HCT116 (cell line): ENCODE data around the gene PSTPIP1. TPM values are rescaled to one million over a fixed set of nuclear protein-coding genes. Genes with fewer than 3 reads are reported as not detected.

Experiments used
- ATAC-seq: fragments of 200-7000 bp; cut with Tn5 transposase; 2 replicates; pipeline ENCODE4 v1.9.1; 2020; ENCODE audit warnings: mild to moderate bottlenecking, moderate library complexity
- BruUV-seq: library from RNA; stranded (reverse); fragments of 400-500 nt; replicated peaks from 2 replicates; lab custom pipeline; 2021; lab: Mats Ljungman, UMichigan
- CTCF ChIA-PET: fragments of 300-600 bp; sonication (Branson Sonifier 250); formaldehyde crosslinking; loops from one replicate; lab custom pipeline; 2021; ENCODE audit warnings: antibody characterized with exemption; lab: Charles Lee
- POLR2A ChIA-PET: fragments of 300-600, 350-600 bp; sonication (Branson Sonifier 250); formaldehyde crosslinking; loops from one replicate; lab custom pipeline; 2021; ENCODE audit warnings: antibody characterized with exemption; lab: Charles Lee
- RAD21 ChIA-PET, 2 experiments: fragments of 300-600 bp; sonication (Branson Sonifier 250); formaldehyde crosslinking; loops; one replicate each; lab custom pipeline; 2023; ENCODE audit warnings: low total read pairs in 2 of 2; ENCODE audit not compliant: uncharacterized antibody in 2 of 2, unreplicated experiment in 2 of 2, low non-redundant PET in 1 of 2; lab: Charles Lee
- DNase-seq: peaks from one replicate; pipeline ENCODE4 v3.0.0-alpha.2; 2010; ENCODE audit warnings: low read depth, low spot score
- H2AFZ ChIP-seq: fragments of 200-600 bp; shearing (Covaris generic), sonication (generic); 2 replicates; pipeline ENCODE4 v1.6.1; 2017; ENCODE audit warnings: low read depth, mixed run types, mixed read lengths, antibody characterized with exemption, low read length; ENCODE audit not compliant: poor library complexity, severe bottlenecking
- H3K27ac ChIP-seq: 2 replicates; pipeline ENCODE4 v1.5.1; 2012; ENCODE audit warnings: low read depth, low read length
- H3K27me3 ChIP-seq: fragments of 200-600 bp; sonication (generic); 2 replicates; pipeline ENCODE4 v1.6.1; 2016; ENCODE audit warnings: mixed run types, low read length, mixed read lengths; ENCODE audit not compliant: insufficient read depth
- H3K36me3 ChIP-seq, 2 experiments: fragments of 200-500 bp in 1 of 2; fragments of 200-600 bp in 1 of 2; sonication (Bioruptor generic) in 1 of 2; sonication (generic) in 1 of 2; 2 replicates each; pipeline versions ENCODE4 v1.5.1 to v1.6.1; 2014 to 2016; ENCODE audit warnings: low read length in 2 of 2, inconsistent platforms in 1 of 2, mixed read lengths in 1 of 2, mixed run types in 1 of 2; ENCODE audit not compliant: insufficient read depth in 2 of 2, control insufficient read depth in 1 of 2
- H3K4me1 ChIP-seq, 2 experiments: fragments of 200-600 bp in 1 of 2; sonication (generic) in 1 of 2; 2 replicates each; pipeline versions ENCODE4 v1.5.1 to v1.6.1; 2012 to 2017; ENCODE audit warnings: low read length in 2 of 2, inconsistent platforms in 1 of 2, mild to moderate bottlenecking in 1 of 2, mixed read lengths in 1 of 2, mixed run types in 1 of 2, moderate library complexity in 1 of 2; ENCODE audit not compliant: insufficient read depth in 2 of 2, control insufficient read depth in 1 of 2
- H3K4me2 ChIP-seq: fragments of 200-600 bp; sonication (generic); 2 replicates; pipeline ENCODE4 v1.6.1; 2017; ENCODE audit warnings: mixed run types, low read length, mixed read lengths
- H3K4me3 ChIP-seq, 2 experiments: fragments of 200-600 bp in 1 of 2; sonication (generic) in 1 of 2; replicated peaks in 1 of 2; 2 replicates each; pipeline ENCODE4 v1.5.1; 2011 to 2016; ENCODE audit warnings: low read length in 2 of 2, control low read depth in 1 of 2, low read depth in 1 of 2, mild to moderate bottlenecking in 1 of 2, mixed read lengths in 1 of 2, mixed run types in 1 of 2
- H3K79me2 ChIP-seq: fragments of 200-600 bp; sonication (generic); 2 replicates; pipeline ENCODE4 v1.6.1; 2017; ENCODE audit warnings: mild to moderate bottlenecking, mixed run types, low read length, moderate library complexity, mixed read lengths; ENCODE audit not compliant: insufficient read depth
- H3K9ac ChIP-seq: fragments of 200-600 bp; sonication (generic); 2 replicates; pipeline ENCODE4 v1.6.1; 2016; ENCODE audit warnings: low read length, mixed read lengths
- H3K9me2 ChIP-seq: fragments of 200-600 bp; sonication (generic), shearing (Covaris generic); 2 replicates; pipeline ENCODE4 v1.6.1; 2017; ENCODE audit warnings: mixed run types, mild to moderate bottlenecking, moderate library complexity; ENCODE audit not compliant: insufficient read depth
- H3K9me3 ChIP-seq, 2 experiments: fragments of 200-500 bp in 1 of 2; fragments of 200-600 bp in 1 of 2; sonication (Bioruptor generic) in 1 of 2; sonication (generic) in 1 of 2; 2 replicates each; pipeline ENCODE4 v1.6.1; 2014 to 2017; ENCODE audit warnings: low read length in 2 of 2, mixed read lengths in 2 of 2, inconsistent platforms in 1 of 2, low read depth in 1 of 2, mild to moderate bottlenecking in 1 of 2, mixed run types in 1 of 2, moderate library complexity in 1 of 2; ENCODE audit not compliant: control insufficient read depth in 1 of 2, insufficient read depth in 1 of 2
- H4K20me1 ChIP-seq: fragments of 200-600 bp; sonication (generic), shearing (Covaris generic); 2 replicates; pipeline ENCODE4 v1.6.1; 2017; ENCODE audit warnings: mixed run types, mild to moderate bottlenecking, moderate library complexity; ENCODE audit not compliant: insufficient read depth
- CEBPB ChIP-seq: IDR thresholded peaks from 2 replicates; pipeline ENCODE4 v1.6.1; 2012; ENCODE audit warnings: low read depth
- CTCF ChIP-seq, 3 experiments: fragments of 200-600 bp in 1 of 3; sonication (generic) in 1 of 3; IDR thresholded peaks in 2 of 3; conservative IDR thresholded peaks in 1 of 3; 2 replicates each; pipeline ENCODE4 v1.5.1; 2012 to 2017; ENCODE audit warnings: low read depth in 2 of 3, low read length in 2 of 3, antibody characterized with exemption in 1 of 3, borderline replicate concordance in 1 of 3, control low read depth in 1 of 3, mild to moderate bottlenecking in 1 of 3, mixed read lengths in 1 of 3, mixed run types in 1 of 3, moderate library complexity in 1 of 3; ENCODE audit not compliant: insufficient read depth in 1 of 3
- EGR1 ChIP-seq: IDR thresholded peaks from 2 replicates; pipeline ENCODE4 v1.6.1; 2012; ENCODE audit warnings: low read depth
- EZH2 ChIP-seq: fragments of 200-600 bp; sonication (generic); IDR thresholded peaks from 2 replicates; pipeline ENCODE4 v1.6.1; 2017; ENCODE audit warnings: antibody characterized with exemption, mixed run types
- EZH2phosphoT487 ChIP-seq: fragments of 200-600 bp; IDR thresholded peaks from 2 replicates; pipeline ENCODE4 v1.6.1; 2018; ENCODE audit warnings: antibody characterized with exemption, borderline replicate concordance
- FOSL1 ChIP-seq: IDR thresholded peaks from 2 replicates; pipeline ENCODE4 v1.6.1; 2012; ENCODE audit warnings: low read depth
- JUND ChIP-seq: IDR thresholded peaks from 2 replicates; pipeline ENCODE4 v1.6.1; 2012
- POLR2A ChIP-seq: IDR thresholded peaks from 2 replicates; pipeline ENCODE4 v1.7.0; 2011; ENCODE audit warnings: borderline replicate concordance; ENCODE audit not compliant: insufficient read depth, insufficient read length; ENCODE audit errors: extremely low read depth
- POLR2AphosphoS5 ChIP-seq: IDR thresholded peaks from 2 replicates; pipeline ENCODE4 v1.6.1; 2011; ENCODE audit warnings: mild to moderate bottlenecking, low read depth, low read length, moderate library complexity
- RAD21 ChIP-seq: IDR thresholded peaks from 2 replicates; pipeline ENCODE4 v1.6.1; 2012; ENCODE audit warnings: low read depth, mild to moderate bottlenecking
- TCF7L2 ChIP-seq: IDR thresholded peaks from 2 replicates; pipeline ENCODE4 v1.7.0; 2011; ENCODE audit warnings: borderline replicate concordance, inconsistent platforms; ENCODE audit not compliant: insufficient read depth, insufficient read length; ENCODE audit errors: extremely low read depth
- ZFX ChIP-seq: fragments of 450-650 bp; IDR thresholded peaks from 2 replicates; pipeline ENCODE4 v1.6.1; 2017
- ZNF274 ChIP-seq: fragments of 200-500 bp; sonication (Bioruptor generic); IDR thresholded peaks from 2 replicates; pipeline ENCODE4 v1.6.1; 2014; ENCODE audit warnings: mild to moderate bottlenecking, low read depth, low read length, inconsistent platforms
- intact Hi-C: fragments of 100-400 bp; cut with micrococcal nuclease; formaldehyde crosslinking; loops from 2 replicates; pipeline ENCODE4 v1.10.0; 2022
- total RNA-seq: library from RNA; stranded (reverse); gene quantifications from one replicate; pipeline ENCODE4 v1.2.1, GENCODE V29; 2021; ENCODE audit not compliant: unreplicated experiment

PSTPIP1 gene
- total RNA-seq, 1 experiment from 2014 or later = 0.79 TPM

DNA sequence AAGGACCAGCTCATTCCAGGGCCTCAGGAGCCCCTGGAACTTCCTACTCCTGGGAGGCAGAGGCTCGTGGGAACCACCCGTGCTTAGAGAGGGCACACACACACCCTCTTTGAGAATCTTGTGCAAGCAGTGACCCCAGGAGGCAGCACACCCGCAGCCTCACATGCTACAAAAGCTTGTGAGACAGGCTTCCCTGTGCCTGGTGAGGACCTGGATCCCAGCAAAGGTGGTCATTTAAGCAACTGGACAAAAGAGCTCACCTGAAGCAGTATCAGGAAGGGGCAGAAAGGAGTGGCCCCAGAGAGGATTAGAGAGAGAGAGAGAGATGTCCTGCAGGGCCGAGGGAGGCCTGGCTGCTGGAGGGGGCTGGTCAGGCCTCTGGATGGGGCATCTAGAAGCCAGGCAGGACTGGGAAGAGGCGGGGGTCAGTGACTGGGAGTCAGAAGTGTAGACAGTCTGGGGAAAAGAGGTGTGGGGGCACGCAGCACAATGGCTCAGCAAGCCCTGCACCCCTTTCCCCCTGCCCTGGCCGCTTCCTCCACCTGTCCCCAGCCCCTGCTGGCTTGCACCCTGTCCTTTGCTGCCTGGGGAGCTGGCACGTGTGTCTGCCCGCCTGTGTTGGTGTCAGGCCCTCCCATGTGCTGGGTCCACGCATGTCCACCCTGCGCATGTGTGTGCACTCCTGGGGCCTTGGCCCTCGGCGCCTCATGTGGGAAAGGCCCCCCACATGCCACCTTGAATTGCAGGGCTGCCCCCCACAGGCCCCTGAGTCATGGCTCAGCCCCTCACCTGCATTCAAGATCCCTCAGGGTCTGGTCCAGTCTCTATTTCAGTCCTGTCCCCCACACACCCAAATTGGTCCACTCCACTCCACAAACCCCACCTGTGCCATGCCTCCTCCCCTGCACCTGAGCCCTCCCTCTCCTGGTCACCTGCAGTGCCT, 39.1 kb downstream of the PSTPIP1 start:
- POLR2A ChIA-PET = no interaction called here

More for the DNA sequence above, 39.1 kb downstream of the PSTPIP1 start:
- ATAC-seq = no peak
- DNase-seq = no peak
- RAD21 ChIA-PET = no interaction called here
- Histone ChIP-seq H2AFZ (no peak overlapping the region), H3K4me3 (no peak overlapping the region), H3K27ac (no peak overlapping the region), H3K9me2 (no peaks in the 10 kb centered on the region), H3K9ac (no peak overlapping the region), H3K27me3 (no peaks in the 10 kb centered on the region), H3K36me3 (no peaks in the 10 kb centered on the region), H3K4me1 (peaks cover 0 to 4% of the 10 kb centered on the region in 2 experiments; a peak in 1 of 4 replicates), H3K79me2 (no peaks in the 10 kb centered on the region), H3K9me3 (no peaks in the 10 kb centered on the region; a peak in 1 of 4 replicates), H3K4me2 (no peak overlapping the region), H4K20me1 (no peaks in the 10 kb centered on the region)
- no TSS peak for BruUV-seq
- CTCF ChIA-PET = interaction anchor here (0.8 to 1.6 kb wide), 9 partner anchors 7 to 510 kb away, joined by 3 to 10 read pairs (median 4); no protein-coding TSS in a partner anchor
- TF ChIP-seq ZFX (no peak), JUND (no peak), CEBPB (no peak), EGR1 (no peak), CTCF (IDR thresholded peaks at IDR 0.05 in 2 of 3, conservative IDR thresholded peaks at IDR 0.05 in 1 of 3; ENCODE audit: borderline replicate concordance in 1 of 3, insufficient read depth in 1 of 3, low read depth in 2 of 3, low read length in 2 of 3) (no peak), TCF7L2 (no peak), EZH2 (no peak), ZNF274 (no peak), FOSL1 (no peak), RAD21 (no peak), EZH2phosphoT487 (no peak), POLR2A (no peak), POLR2AphosphoS5 (no peak)
- intact Hi-C loops = no loop called here
